Central memory CD8-positive, alpha-beta T cell (primary cell): ENCODE measurements around the gene GNAT1.

Experiments
- ATAC-seq: fragments of 150-1000 bp; cut with Tn5 transposase; replicated peaks from 2 replicates; pipeline ENCODE4 v1.10.0; 2022; ENCODE audit warnings: mild to moderate bottlenecking, moderate FRiP score, moderate number of reproducible peaks; ENCODE audit not compliant: poor library complexity, severe bottlenecking; ENCODE audit errors: extremely low read depth
- DNase-seq, 2 donors: peaks; one replicate each; pipeline ENCODE4 v3.0.0; 2021; ENCODE audit warnings: low spot score in 2 of 2
- H3K27ac Mint-ChIP-seq: one replicate; pipeline ENCODE4 v1.8.0; 2022; ENCODE audit warnings: low read depth, mild to moderate bottlenecking, moderate library complexity, mixed read lengths
- H3K27me3 Mint-ChIP-seq: one replicate; pipeline ENCODE4 v1.8.0; 2022; ENCODE audit warnings: mixed read lengths
- H3K36me3 Mint-ChIP-seq: one replicate; pipeline ENCODE4 v1.8.0; 2022; ENCODE audit warnings: mild to moderate bottlenecking, moderate library complexity, mixed read lengths; ENCODE audit not compliant: insufficient read depth
- H3K4me1 Mint-ChIP-seq: one replicate; pipeline ENCODE4 v1.8.0; 2022; ENCODE audit warnings: mixed read lengths
- H3K4me3 Mint-ChIP-seq: one replicate; pipeline ENCODE4 v1.8.0; 2022; ENCODE audit warnings: mild to moderate bottlenecking, moderate library complexity, mixed read lengths
- H3K9me3 Mint-ChIP-seq: one replicate; pipeline ENCODE4 v1.8.0; 2022; ENCODE audit warnings: mixed read lengths

GNAT1 gene

GRCh38 chr3:50213373-50213772 lies 22.0 kb downstream of the GNAT1 start:
- Mint-ChIP-seq H3K36me3 (no peaks in the 10 kb centered on the region), H3K4me1 (no peaks in the 10 kb centered on the region), H3K27me3 (peaks cover 17% of the 10 kb centered on the region), H3K4me3 (no peak overlapping the region), H3K27ac (no peak overlapping the region), H3K9me3 (no peaks in the 10 kb centered on the region)
- DNase-seq (no peak), ATAC-seq (no peak)

GRCh38 chr3:50214824-50215223 lies 23.4 kb downstream of the GNAT1 start:
- ATAC-seq = no peak
- H3K27me3 Mint-ChIP-seq = peaks cover 9% of the 10 kb centered on the region
- H3K27ac Mint-ChIP-seq = no peak overlapping the region
- no peaks in the 10 kb centered on the region for H3K36me3 Mint-ChIP-seq
- DNase-seq = no peak
- no peaks in the 10 kb centered on the region for H3K9me3 Mint-ChIP-seq
- H3K4me1 Mint-ChIP-seq = no peaks in the 10 kb centered on the region
- no peak overlapping the region for H3K4me3 Mint-ChIP-seq

GRCh38 chr3:50215529-50215928 lies 24.1 kb downstream of the GNAT1 start:
- H3K4me1 Mint-ChIP-seq = no peaks in the 10 kb centered on the region
- ATAC-seq = no peak
- no peaks in the 10 kb centered on the region for H3K9me3 Mint-ChIP-seq

GRCh38 chr3:50217681-50218080 lies 26.3 kb downstream of the GNAT1 start:
- Mint-ChIP-seq H3K4me3 (no peak overlapping the region), H3K36me3 (no peaks in the 10 kb centered on the region), H3K27me3 (peaks cover 9% of the 10 kb centered on the region), H3K9me3 (no peaks in the 10 kb centered on the region), H3K4me1 (no peaks in the 10 kb centered on the region), H3K27ac (no peak overlapping the region)
- ATAC-seq (no peak), DNase-seq (no peak)

More at GRCh38 chr3:50215529-50215928, 24.1 kb downstream of the GNAT1 start:
- Mint-ChIP-seq H3K27ac (no peak overlapping the region), H3K4me3 (no peak overlapping the region), H3K27me3 (peaks cover 9% of the 10 kb centered on the region), H3K36me3 (no peaks in the 10 kb centered on the region)
- DNase-seq = no peak

GRCh38 chr3:50218448-50218847 lies 27.0 kb downstream of the GNAT1 start:
- Mint-ChIP-seq H3K9me3 (no peaks in the 10 kb centered on the region), H3K4me3 (no peak overlapping the region)

GRCh38 chr3:50219285-50219684 lies 27.9 kb downstream of the GNAT1 start:
- ATAC-seq = no peak
- Mint-ChIP-seq H3K27ac (no peak overlapping the region), H3K4me3 (no peak overlapping the region)

More at GRCh38 chr3:50218448-50218847, 27.0 kb downstream of the GNAT1 start:
- H3K27me3 Mint-ChIP-seq = peaks cover 9% of the 10 kb centered on the region
- H3K36me3 Mint-ChIP-seq = peaks cover 1% of the 10 kb centered on the region
- H3K4me1 Mint-ChIP-seq = no peaks in the 10 kb centered on the region
- no peak overlapping the region for H3K27ac Mint-ChIP-seq
- ATAC-seq (no peak), DNase-seq (no peak)

GRCh38 chr3:50220109-50220508 lies 28.7 kb downstream of the GNAT1 start:
- DNase-seq = no peak

More at GRCh38 chr3:50219285-50219684, 27.9 kb downstream of the GNAT1 start:
- H3K9me3 Mint-ChIP-seq = no peaks in the 10 kb centered on the region
- no peak for DNase-seq
- peaks cover 1% of the 10 kb centered on the region for H3K36me3 Mint-ChIP-seq
- no peaks in the 10 kb centered on the region for H3K4me1 Mint-ChIP-seq
- H3K27me3 Mint-ChIP-seq = peaks cover 9% of the 10 kb centered on the region

GRCh38 chr3:50221051-50221410 lies 29.6 kb downstream of the GNAT1 start:
- H3K9me3 Mint-ChIP-seq = no peaks in the 10 kb centered on the region
- no peak overlapping the region for H3K4me3 Mint-ChIP-seq
- H3K4me1 Mint-ChIP-seq = peaks cover 3% of the 10 kb centered on the region
- H3K36me3 Mint-ChIP-seq = peaks cover 2% of the 10 kb centered on the region
- H3K27me3 Mint-ChIP-seq = no peaks in the 10 kb centered on the region
- no peak overlapping the region for H3K27ac Mint-ChIP-seq
- no peak for ATAC-seq
- no peak for DNase-seq

More at GRCh38 chr3:50220109-50220508, 28.7 kb downstream of the GNAT1 start:
- H3K27me3 Mint-ChIP-seq = peaks cover 6% of the 10 kb centered on the region
- no peaks in the 10 kb centered on the region for H3K4me1 Mint-ChIP-seq
- H3K4me3 Mint-ChIP-seq = no peak overlapping the region
- peaks cover 1% of the 10 kb centered on the region for H3K36me3 Mint-ChIP-seq
- ATAC-seq = no peak
- no peaks in the 10 kb centered on the region for H3K9me3 Mint-ChIP-seq
- H3K27ac Mint-ChIP-seq = no peak overlapping the region

GRCh38 chr3:50221411-50222168 lies 30.2 kb downstream of the GNAT1 start:
- Mint-ChIP-seq H3K27ac (no peak overlapping the region), H3K36me3 (peaks cover 2% of the 10 kb centered on the region), H3K4me3 (no peak overlapping the region), H3K9me3 (no peaks in the 10 kb centered on the region), H3K4me1 (peaks cover 7% of the 10 kb centered on the region), H3K27me3 (no peaks in the 10 kb centered on the region)
- no peak for DNase-seq
- ATAC-seq = no peak

- Mint-ChIP-seq H3K9me3 (no peaks in the 10 kb centered on the region), H3K4me1 (peaks cover 13% of the 10 kb centered on the region), H3K27ac (no peak overlapping the region), H3K4me3 (no peak overlapping the region), H3K27me3 (no peaks in the 10 kb centered on the region), H3K36me3 (peaks cover 2% of the 10 kb centered on the region)
- ATAC-seq (no peak), DNase-seq (no peak)
These were observed 30.7 kb downstream of the GNAT1 start for GRCh38 chr3:50222169-50222528.

GRCh38 chr3:50224639-50225038 lies 33.2 kb downstream of the GNAT1 start:
- Mint-ChIP-seq H3K27me3 (no peaks in the 10 kb centered on the region), H3K36me3 (peaks cover 4% of the 10 kb centered on the region), H3K4me3 (peak overlapping the region; percentile 39), H3K9me3 (no peaks in the 10 kb centered on the region), H3K4me1 (peaks cover 35% of the 10 kb centered on the region), H3K27ac (no peak overlapping the region)
- no peak for DNase-seq
- ATAC-seq = no peak

GRCh38 chr3:50226888-50227389 lies 35.5 kb downstream of the GNAT1 start:
- Mint-ChIP-seq H3K4me1 (peaks cover 44% of the 10 kb centered on the region), H3K27me3 (no peaks in the 10 kb centered on the region)
- DNase-seq = no peak

GRCh38 chr3:50227390-50228183 lies 36.2 kb downstream of the GNAT1 start:
- Mint-ChIP-seq H3K27ac (peak overlapping the region; percentile 89), H3K27me3 (no peaks in the 10 kb centered on the region), H3K4me3 (peak overlapping the region; percentile 96), H3K36me3 (peaks cover 6% of the 10 kb centered on the region), H3K9me3 (no peaks in the 10 kb centered on the region), H3K4me1 (peaks cover 44% of the 10 kb centered on the region)
- ATAC-seq (peak; percentile 82), DNase-seq (peak; percentile 82 to 83)

More at GRCh38 chr3:50226888-50227389, 35.5 kb downstream of the GNAT1 start:
- no peaks in the 10 kb centered on the region for H3K9me3 Mint-ChIP-seq
- H3K27ac Mint-ChIP-seq = peak overlapping the region; percentile 89
- H3K4me3 Mint-ChIP-seq = peak overlapping the region; percentile 96
- H3K36me3 Mint-ChIP-seq = peaks cover 6% of the 10 kb centered on the region
- ATAC-seq = peak; percentile 34
